Adrenal gland (tissue), 12 donors: Measurements from ENCODE around the gene PHGDH. TPM values are rescaled to one million over a fixed set of nuclear protein-coding genes. Genes with fewer than 3 reads are reported as not detected.

ENCODE experiments used
- DNase-seq, 7 donors: peaks; one replicate each; pipeline ENCODE4 v3.0.0-alpha.2; 2019 to 2020
- H3K27ac ChIP-seq, 5 donors: fragments of 200-600 bp; sonication (generic) in 4 of 5; 1 replicate in 3 of 5; 2 replicates in 2 of 5; pipeline versions ENCODE4 v1.5.1 to v1.8.0; 2016 to 2020; ENCODE audit warnings: mild to moderate bottlenecking in 1 of 5
- H3K27me3 ChIP-seq: fragments of 200-600 bp; 2 replicates; pipeline ENCODE4 v1.8.0; 2021
- H3K36me3 ChIP-seq, 2 donors: fragments of 200-600 bp; replicated peaks in 1 of 2; 1 replicate in 1 of 2; 2 replicates in 1 of 2; pipeline versions ENCODE4 v1.5.1 to v1.8.0; 2018 to 2022
- H3K4me1 ChIP-seq, 2 donors: fragments of 200-600 bp; replicated peaks in 1 of 2; 1 replicate in 1 of 2; 2 replicates in 1 of 2; pipeline versions ENCODE4 v1.5.1 to v1.8.0; 2018 to 2021
- H3K4me3 ChIP-seq, 4 donors: fragments of 200-600 bp; sonication (generic) in 3 of 4; one replicate each; pipeline ENCODE4 v1.5.1; 2016 to 2018
- H3K9me3 ChIP-seq, 3 donors: fragments of 200-600 bp; sonication (generic) in 1 of 3; replicated peaks in 1 of 3; 1 replicate in 2 of 3; 2 replicates in 1 of 3; pipeline versions ENCODE4 v1.5.1 to v1.8.0; 2016 to 2021
- CTCF ChIP-seq, 6 experiments: fragments of 450-650 bp in 4 of 6; fragments of 200-600 bp in 2 of 6; sonication (generic) in 1 of 6; IDR thresholded peaks; 1 replicate in 5 of 6; 2 replicates in 1 of 6; pipeline versions ENCODE4 v1.5.1 to v1.8.0; 2016 to 2021; ENCODE audit warnings: antibody characterized with exemption in 6 of 6, mild to moderate bottlenecking in 2 of 6, moderate library complexity in 1 of 6
- POLR2A ChIP-seq, 2 donors: fragments of 450-650 bp; IDR thresholded peaks; one replicate each; pipeline ENCODE4 v1.6.1; 2017; ENCODE audit warnings: antibody characterized with exemption in 2 of 2, mild to moderate bottlenecking in 2 of 2, moderate library complexity in 1 of 2
- WGBS, 4 donors: extraction: QIAGEN DNeasy Blood & Tissue Kit in 2 of 4; methylation state at CpG; one replicate each; pipeline versions ENCODE4 v1.1.5 to v1.1.7; 2013 to 2017; 5-methylcytosine and 5-hydroxymethylcytosine counted together
- intact Hi-C, 2 donors: fragments of 100-400 bp; cut with DNase I; formaldehyde crosslinking; loops; one replicate each; pipeline versions ENCODE4 v1.14.1 to v1.15.0; 2022 to 2023
- polyA plus RNA-seq, 3 donors: library from polyadenylated mRNA; stranded (reverse); fragments of 200-250 nt in 2 of 3; fragments of 350-450 nt in 1 of 3; fragmentation: Illumina TruSeq in 1 of 3; extraction: RNeasy Lipid Tissue Mini Kit (QIAGEN cat#74804) in 1 of 3; gene quantifications; one replicate each; pipeline ENCODE4 v1.2.3, GENCODE V29; 2013 to 2014
- total RNA-seq, 9 donors: library from RNA; depleted of rRNA in 4 of 9; stranded (reverse); fragments of >200 nt in 4 of 9; fragments of 120-200 nt in 1 of 9; fragmentation: NEBNext Ultra II Directional in 1 of 9; extraction: Animal tissue kit (Norgen Biotek cat#: 25700) in 1 of 9; gene quantifications; one replicate each; pipeline versions ENCODE4 v1.1.0 to v1.2.4, GENCODE V29; 2013 to 2023
- donor health status: healthy with polysubstance abuse.
- donor health status: Bipolar disorder and iron deficiency.
- donor health status: DM: yes; HTN: yes; CAD: no.
- donor health status: DM: no; HTN: no; CAD: no.
- donor health status: DM: no; HTN: no; CAD: no.
- donor health status: DM: yes; HTN: yes; CAD: no.

PHGDH gene
- total and polyA plus RNA-seq, 12 donors = 1.8 to 27.7 (median 3.6) TPM

- Histone ChIP-seq H3K36me3 (no peaks in the 10 kb centered on the region), H3K9me3 (no peaks in the 10 kb centered on the region), H3K4me1 (peaks cover 2% of the 10 kb centered on the region in 2 donors), H3K27ac (no peak overlapping the region), H3K4me3 (no peak overlapping the region), H3K27me3 (no peaks in the 10 kb centered on the region)
- WGBS, 4 donors = 91 to 95% (median 94%) methylated on average over 3 of the region's 3 CpGs
- intact Hi-C loops = no loop called here
- DNase-seq = no peak
- no peak for TF ChIP-seq CTCF (IDR thresholded peaks at IDR 0.05)
- TF ChIP-seq POLR2A (IDR thresholded peaks at IDR 0.05) = no peak
Observed at GRCh38 chr1:119680193-119680592, 31.5 kb upstream of the PHGDH start.

- no peaks in the 10 kb centered on the region for H3K36me3 ChIP-seq
- no peaks in the 10 kb centered on the region for H3K9me3 ChIP-seq
- H3K27ac ChIP-seq = no peak overlapping the region
- no peak overlapping the region for H3K4me3 ChIP-seq
- intact Hi-C loops = no loop called here
- WGBS, 4 donors = 79 to 88% (median 82%) methylated on average over 2 of the region's 2 CpGs
- H3K4me1 ChIP-seq = no peaks in the 10 kb centered on the region
- TF ChIP-seq CTCF (IDR thresholded peaks at IDR 0.05) = no peak
- TF ChIP-seq POLR2A (IDR thresholded peaks at IDR 0.05) = no peak
- DNase-seq = no peak
- H3K27me3 ChIP-seq = no peaks in the 10 kb centered on the region
Observed at GRCh38 chr1:119680723-119681122, 31.0 kb upstream of the PHGDH start.

- Histone ChIP-seq H3K4me3 (no peak overlapping the region), H3K9me3 (no peaks in the 10 kb centered on the region), H3K27me3 (no peaks in the 10 kb centered on the region), H3K36me3 (no peaks in the 10 kb centered on the region), H3K27ac (no peak overlapping the region), H3K4me1 (no peaks in the 10 kb centered on the region)
- DNase-seq = no peak
- WGBS, 4 donors = 80 to 93% (median 86%) methylated on average over 2 of the region's 2 CpGs
- intact Hi-C loops = no loop called here
- TF ChIP-seq CTCF (IDR thresholded peaks at IDR 0.05) (no peak), POLR2A (IDR thresholded peaks at IDR 0.05) (no peak)
Observed at GRCh38 chr1:119681560-119681959, 30.2 kb upstream of the PHGDH start.

- H3K9me3 ChIP-seq = no peaks in the 10 kb centered on the region
- no peaks in the 10 kb centered on the region for H3K27me3 ChIP-seq
- no peak overlapping the region for H3K27ac ChIP-seq
- intact Hi-C loops = no loop called here
- no peaks in the 10 kb centered on the region for H3K4me1 ChIP-seq
- no peak overlapping the region for H3K4me3 ChIP-seq
- DNase-seq = no peak
- TF ChIP-seq POLR2A (IDR thresholded peaks at IDR 0.05) = no peak
- no peak for TF ChIP-seq CTCF (IDR thresholded peaks at IDR 0.05)
- no peaks in the 10 kb centered on the region for H3K36me3 ChIP-seq
Observed at GRCh38 chr1:119682141-119682540, 29.6 kb upstream of the PHGDH start.
